IPS-20b (cell line): ENCODE measurements around the gene MACROD2.

Source experiments
- H3K27ac ChIP-seq: one replicate; pipeline ENCODE4 v1.5.1; 2013; ENCODE audit warnings: low read length
- H3K27me3 ChIP-seq: 2 replicates; pipeline ENCODE4 v1.6.1; 2013; ENCODE audit warnings: mild to moderate bottlenecking, low read length, inconsistent platforms; ENCODE audit not compliant: insufficient read depth
- H3K36me3 ChIP-seq: 2 replicates; pipeline ENCODE4 v1.6.1; 2013; ENCODE audit warnings: low read depth, mild to moderate bottlenecking, inconsistent platforms, low read length, moderate library complexity; ENCODE audit not compliant: insufficient read depth
- H3K4me1 ChIP-seq: 2 replicates; pipeline ENCODE4 v1.6.1; 2013; ENCODE audit warnings: mild to moderate bottlenecking, control low read depth, inconsistent platforms, low read length, moderate library complexity; ENCODE audit not compliant: insufficient read depth
- H3K4me3 ChIP-seq: 2 replicates; pipeline ENCODE4 v1.5.1; 2013; ENCODE audit warnings: mild to moderate bottlenecking, low read length, inconsistent platforms
- H3K9ac ChIP-seq: 2 replicates; pipeline ENCODE4 v1.6.1; 2013; ENCODE audit warnings: low read depth, mild to moderate bottlenecking, inconsistent platforms, low read length, moderate library complexity
- H3K9me3 ChIP-seq: 2 replicates; pipeline ENCODE4 v1.6.1; 2013; ENCODE audit warnings: mild to moderate bottlenecking, low read depth, low read length, inconsistent platforms; ENCODE audit not compliant: insufficient read depth

Gene MACROD2

DNA sequence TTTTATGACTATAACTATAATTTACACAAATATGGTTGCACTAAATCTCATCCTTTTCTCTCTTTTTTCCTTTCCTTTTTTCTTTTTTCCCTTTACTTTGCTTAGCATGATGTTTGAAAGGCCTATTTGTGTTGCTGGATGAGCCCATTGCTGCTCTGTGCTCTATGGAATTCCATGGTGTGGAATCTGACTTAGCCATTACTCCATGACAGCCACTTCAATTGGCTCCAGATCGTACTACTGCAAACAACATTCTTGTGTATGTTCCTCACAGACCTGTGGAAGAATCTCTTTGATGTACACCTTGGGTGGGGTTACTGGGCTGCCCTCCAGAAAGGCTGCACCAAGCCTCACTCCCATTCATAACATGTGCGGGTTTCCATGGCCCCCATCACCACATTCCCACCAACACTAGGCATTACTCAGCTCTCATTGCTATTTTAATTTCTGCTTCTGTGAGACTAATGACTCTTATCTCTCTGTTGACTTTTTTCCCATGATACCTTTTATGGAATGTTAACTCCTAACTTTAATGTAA is 1598.9 kb downstream of the MACROD2 start:
- no peak overlapping the region for H3K9ac ChIP-seq
- H3K9me3 ChIP-seq = no peaks in the 10 kb centered on the region
- no peaks in the 10 kb centered on the region for H3K27me3 ChIP-seq
- H3K4me3 ChIP-seq = no peak overlapping the region
- no peaks in the 10 kb centered on the region for H3K4me1 ChIP-seq
- no peaks in the 10 kb centered on the region for H3K36me3 ChIP-seq
- H3K27ac ChIP-seq = no peak overlapping the region

DNA sequence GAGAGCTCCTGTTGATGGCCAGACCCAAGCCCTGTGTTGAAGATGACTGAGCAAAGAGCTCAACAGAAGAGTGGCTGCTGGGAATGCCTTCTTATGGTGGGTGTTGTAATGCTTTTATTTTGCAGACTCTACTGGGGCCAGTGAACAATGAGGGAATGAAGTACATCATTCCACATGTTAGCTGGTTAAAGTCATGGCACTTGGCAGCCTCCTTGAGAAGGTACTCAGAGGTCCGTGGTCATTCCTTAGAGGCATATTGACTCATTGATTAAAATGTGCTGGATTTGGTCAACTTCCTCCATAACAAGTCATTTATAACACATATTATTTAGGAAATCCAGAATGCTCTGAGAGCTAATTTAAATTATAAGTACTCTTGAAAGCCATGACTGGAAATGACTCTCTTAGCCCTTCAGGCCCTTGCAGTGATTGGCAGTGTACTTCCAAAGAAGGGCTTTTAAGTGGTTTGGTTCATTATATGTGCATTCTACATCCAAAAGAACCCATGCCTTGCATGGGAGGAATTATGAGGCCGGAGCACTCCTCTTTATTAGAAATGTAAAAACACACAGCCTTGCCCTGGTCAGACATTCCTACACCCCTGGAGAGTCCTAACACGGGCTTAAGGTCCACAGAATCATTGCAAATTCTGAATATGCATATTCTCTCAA is 1601.0 kb downstream of the MACROD2 start:
- no peak overlapping the region for H3K27ac ChIP-seq
- H3K9ac ChIP-seq = no peak overlapping the region
- no peaks in the 10 kb centered on the region for H3K4me1 ChIP-seq
- no peaks in the 10 kb centered on the region for H3K9me3 ChIP-seq
- no peak overlapping the region for H3K4me3 ChIP-seq
- no peaks in the 10 kb centered on the region for H3K27me3 ChIP-seq
- H3K36me3 ChIP-seq = no peaks in the 10 kb centered on the region

DNA sequence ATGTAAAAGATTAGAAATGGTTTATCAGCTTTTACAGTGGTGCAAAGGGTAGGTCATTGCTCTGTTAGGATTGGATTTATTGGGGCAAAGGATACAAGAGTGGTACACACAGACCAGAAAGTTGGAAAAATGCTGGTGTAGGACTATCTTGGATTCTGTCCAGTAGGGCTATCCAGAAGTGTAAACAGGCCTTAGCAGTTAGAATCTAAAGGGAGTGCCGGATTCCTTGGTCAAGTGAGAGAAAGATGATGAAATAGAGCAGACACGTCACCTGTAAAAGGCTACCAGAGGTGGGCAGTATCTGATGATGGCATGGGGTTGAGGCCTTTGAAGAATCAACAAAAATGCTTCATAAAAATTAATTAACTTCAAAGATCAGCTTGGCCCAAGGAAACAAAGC is 1602.0 kb downstream of the MACROD2 start:
- no peaks in the 10 kb centered on the region for H3K27me3 ChIP-seq
- H3K4me1 ChIP-seq = no peaks in the 10 kb centered on the region
- no peak overlapping the region for H3K9ac ChIP-seq
- H3K4me3 ChIP-seq = no peak overlapping the region
- no peaks in the 10 kb centered on the region for H3K36me3 ChIP-seq
- H3K9me3 ChIP-seq = no peaks in the 10 kb centered on the region
- H3K27ac ChIP-seq = no peak overlapping the region

DNA sequence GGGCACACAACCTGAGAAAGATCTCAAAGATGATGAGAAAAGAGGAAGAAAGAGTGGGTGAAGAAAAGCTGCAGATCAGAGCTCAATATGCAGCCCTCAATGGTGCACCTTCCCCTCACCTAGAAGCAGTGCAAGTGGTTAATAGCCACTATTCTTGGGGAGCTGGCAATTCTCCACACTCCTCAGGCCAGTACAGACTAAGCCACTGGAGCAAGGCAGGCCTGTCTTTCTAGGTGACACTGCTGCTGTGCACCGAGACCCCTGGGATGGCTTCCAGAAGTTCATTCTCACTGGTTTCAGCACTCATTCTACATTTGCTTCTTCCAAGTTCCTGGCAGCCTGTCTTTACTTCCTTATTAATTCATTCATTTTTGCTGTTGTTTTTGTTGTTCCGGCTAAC is 1604.6 kb downstream of the MACROD2 start:
- no peak overlapping the region for H3K4me3 ChIP-seq
- no peak overlapping the region for H3K27ac ChIP-seq
- no peaks in the 10 kb centered on the region for H3K36me3 ChIP-seq

DNA sequence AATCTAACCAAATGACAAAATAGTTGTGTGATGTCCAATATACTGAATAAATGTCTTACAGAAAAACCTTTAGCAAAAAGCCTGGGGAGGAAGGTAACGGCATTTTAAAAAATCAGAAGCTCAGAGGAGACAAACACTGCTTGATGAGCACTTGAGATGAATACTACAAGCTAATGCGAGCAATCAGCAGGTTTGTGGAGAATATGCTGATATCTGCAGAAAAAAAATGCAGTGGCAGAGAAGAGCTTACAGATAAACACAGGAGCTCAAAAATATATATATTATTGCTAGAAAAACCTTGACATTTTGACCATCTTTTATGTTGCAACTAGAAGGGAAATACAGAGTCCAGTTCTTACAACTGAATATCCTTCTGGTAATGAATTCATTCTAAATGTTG is 1605.2 kb downstream of the MACROD2 start:
- Histone ChIP-seq H3K27ac (no peak overlapping the region), H3K27me3 (no peaks in the 10 kb centered on the region), H3K9me3 (no peaks in the 10 kb centered on the region), H3K36me3 (no peaks in the 10 kb centered on the region), H3K4me3 (no peak overlapping the region), H3K4me1 (no peaks in the 10 kb centered on the region), H3K9ac (no peak overlapping the region)

More for the DNA sequence above, 1604.6 kb downstream of the MACROD2 start:
- no peak overlapping the region for H3K9ac ChIP-seq
- no peaks in the 10 kb centered on the region for H3K27me3 ChIP-seq
- no peaks in the 10 kb centered on the region for H3K4me1 ChIP-seq
- H3K9me3 ChIP-seq = no peaks in the 10 kb centered on the region

DNA sequence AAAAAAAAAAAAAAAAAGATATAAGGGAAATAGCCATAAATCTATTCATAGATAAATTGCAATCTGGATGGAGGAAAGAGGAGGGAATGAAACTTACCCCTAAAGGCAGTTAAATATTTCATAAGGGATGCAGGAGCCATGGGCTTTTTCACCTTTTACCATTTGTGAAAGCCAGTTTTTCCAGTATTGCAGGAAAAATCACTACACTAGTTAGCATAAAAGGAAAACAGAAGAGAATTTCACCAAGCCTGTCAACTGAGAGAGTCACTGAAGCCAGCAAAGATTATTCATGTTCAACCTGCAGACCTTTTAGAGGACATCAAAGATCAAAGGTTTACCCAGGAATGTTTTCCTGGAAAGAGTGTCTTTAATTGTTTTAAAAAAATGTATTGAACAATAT is 1608.2 kb downstream of the MACROD2 start:
- Histone ChIP-seq H3K4me3 (no peak overlapping the region), H3K27me3 (no peaks in the 10 kb centered on the region), H3K27ac (no peak overlapping the region), H3K36me3 (no peaks in the 10 kb centered on the region), H3K9me3 (no peaks in the 10 kb centered on the region), H3K4me1 (no peaks in the 10 kb centered on the region), H3K9ac (no peak overlapping the region)

DNA sequence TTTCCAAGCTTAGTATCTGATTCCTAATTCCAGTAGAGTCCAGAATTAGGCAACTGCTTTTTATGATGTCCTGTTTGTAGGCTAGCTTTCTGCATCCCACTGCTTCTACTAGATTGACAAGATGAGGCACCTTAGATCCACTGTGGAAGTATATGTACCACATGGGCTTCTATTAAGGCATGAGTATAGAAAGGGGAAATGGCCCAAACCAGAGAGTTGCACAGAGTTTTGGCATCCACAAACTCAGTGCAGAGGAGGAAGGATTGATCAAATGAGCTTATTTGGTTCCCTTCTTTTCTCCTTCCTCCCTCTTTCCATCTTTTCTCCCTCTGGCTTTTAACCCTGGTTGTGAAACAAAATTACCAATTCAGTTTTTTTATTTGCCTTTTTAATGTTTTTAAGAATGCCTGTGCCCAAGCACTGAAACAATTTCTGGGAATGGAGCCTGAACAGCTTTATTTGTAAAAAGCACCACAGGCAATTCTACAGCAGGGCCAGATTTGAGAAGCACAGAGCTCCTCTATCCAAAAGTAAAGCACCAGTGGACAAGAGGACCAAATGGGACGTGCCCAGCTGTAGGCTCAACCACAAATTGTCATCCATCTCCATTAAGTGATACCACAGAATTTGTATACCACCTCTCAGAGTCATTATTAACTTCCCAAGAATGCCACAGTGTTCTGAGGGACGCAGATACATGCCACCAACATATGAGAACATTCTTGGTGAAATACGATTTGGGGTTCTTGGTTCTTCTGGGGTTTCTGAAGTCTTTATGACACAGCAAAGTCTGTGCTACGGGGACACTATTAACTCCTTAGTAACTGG is 1608.9 kb downstream of the MACROD2 start:
- Histone ChIP-seq H3K4me1 (no peaks in the 10 kb centered on the region), H3K36me3 (no peaks in the 10 kb centered on the region), H3K4me3 (no peak overlapping the region), H3K27me3 (no peaks in the 10 kb centered on the region), H3K9ac (no peak overlapping the region), H3K9me3 (no peaks in the 10 kb centered on the region), H3K27ac (no peak overlapping the region)

DNA sequence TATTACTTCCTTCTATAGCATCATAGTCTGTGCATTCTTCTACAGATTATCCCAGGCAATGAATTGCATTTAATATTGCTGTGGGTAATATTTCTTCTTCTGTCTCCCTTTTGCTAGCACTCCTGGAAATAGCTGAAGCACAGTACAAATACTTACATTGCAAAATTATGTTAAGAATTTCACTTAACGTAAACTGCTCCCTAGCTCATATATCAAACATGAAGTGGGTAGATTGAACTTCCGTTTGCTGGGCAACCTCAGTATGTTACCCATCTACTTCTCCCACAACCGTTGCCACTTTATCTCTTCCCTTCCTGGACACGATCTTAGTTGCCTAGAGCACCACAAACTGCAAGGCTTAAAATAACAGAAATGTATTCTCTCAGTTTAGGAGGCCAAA is 1614.6 kb downstream of the MACROD2 start:
- Histone ChIP-seq H3K9ac (no peak overlapping the region), H3K4me1 (no peaks in the 10 kb centered on the region), H3K27ac (no peak overlapping the region), H3K9me3 (no peaks in the 10 kb centered on the region), H3K4me3 (no peak overlapping the region), H3K27me3 (no peaks in the 10 kb centered on the region), H3K36me3 (no peaks in the 10 kb centered on the region)

DNA sequence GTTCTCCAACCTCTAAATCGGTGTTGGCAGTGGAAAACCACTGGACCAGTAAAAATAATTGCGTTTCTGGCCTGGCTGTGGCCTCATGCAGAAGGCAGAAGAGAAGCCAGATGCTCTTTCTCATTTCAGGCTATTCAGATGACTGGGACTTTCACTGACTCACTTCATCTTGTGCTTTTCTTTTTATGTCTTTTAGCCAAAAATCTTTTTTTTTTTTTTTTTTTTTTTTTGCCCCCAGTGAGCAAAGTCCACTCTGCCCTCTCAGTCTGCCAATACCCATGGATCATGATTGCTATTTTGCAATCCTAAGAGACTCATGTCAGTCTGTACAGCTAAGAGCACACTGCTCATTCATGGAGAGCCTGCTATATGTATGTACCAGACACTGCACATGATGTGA is 1615.5 kb downstream of the MACROD2 start:
- Histone ChIP-seq H3K4me1 (no peaks in the 10 kb centered on the region), H3K27ac (no peak overlapping the region), H3K9ac (no peak overlapping the region), H3K4me3 (no peak overlapping the region), H3K9me3 (no peaks in the 10 kb centered on the region), H3K27me3 (no peaks in the 10 kb centered on the region), H3K36me3 (no peaks in the 10 kb centered on the region)

DNA sequence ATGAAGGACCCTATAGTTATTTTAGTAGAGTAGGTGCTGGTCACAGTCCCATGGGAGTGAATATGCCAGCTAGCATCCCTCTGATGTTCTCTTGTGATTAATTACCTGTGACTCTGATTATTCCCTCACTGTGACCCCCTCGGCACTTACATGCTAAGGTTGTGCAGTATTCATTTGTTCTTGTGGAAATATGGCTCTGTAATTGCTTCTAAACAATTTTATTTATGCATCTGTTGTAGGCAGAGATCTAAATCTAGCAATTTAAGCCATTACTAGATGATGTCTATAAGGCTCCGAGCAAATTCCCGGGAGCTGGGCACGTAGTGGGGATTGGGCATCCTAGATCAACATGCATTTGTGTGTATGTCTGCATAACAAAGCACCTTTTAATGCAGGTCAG is 1616.2 kb downstream of the MACROD2 start:
- H3K4me3 ChIP-seq = no peak overlapping the region
- H3K9me3 ChIP-seq = no peaks in the 10 kb centered on the region
- H3K27ac ChIP-seq = no peak overlapping the region
- no peaks in the 10 kb centered on the region for H3K36me3 ChIP-seq
- H3K27me3 ChIP-seq = no peaks in the 10 kb centered on the region
- no peak overlapping the region for H3K9ac ChIP-seq
- 0 out of 2 replicates have a peak, but pooled peaks cover under 1% of the 10 kb centered on the region for H3K4me1 ChIP-seq

DNA sequence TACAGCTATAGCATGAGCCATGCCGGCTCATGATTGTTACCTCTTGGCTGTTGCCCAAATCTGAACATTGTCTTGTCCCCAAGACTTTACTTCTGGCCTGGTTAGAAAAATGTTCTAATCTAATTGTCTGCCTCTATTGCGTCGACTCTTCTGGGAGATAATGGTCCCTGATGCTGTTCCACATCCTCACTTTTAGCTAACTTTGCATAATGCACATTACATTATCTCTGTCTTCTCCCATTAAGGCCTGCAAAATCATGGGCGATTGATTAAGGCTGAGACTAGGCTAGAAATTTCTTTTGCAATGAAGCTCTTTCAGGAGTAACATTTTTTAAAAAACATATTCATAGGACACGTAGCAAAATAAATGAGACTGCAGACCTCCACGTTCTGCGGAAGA is 1616.9 kb downstream of the MACROD2 start:
- no peak overlapping the region for H3K27ac ChIP-seq
- H3K4me1 ChIP-seq = 0 out of 2 replicates have a peak, but pooled peaks cover 3% of the 10 kb centered on the region
- no peak overlapping the region for H3K9ac ChIP-seq
- H3K9me3 ChIP-seq = no peaks in the 10 kb centered on the region
- no peaks in the 10 kb centered on the region for H3K36me3 ChIP-seq
- H3K4me3 ChIP-seq = no peak overlapping the region
- no peaks in the 10 kb centered on the region for H3K27me3 ChIP-seq

DNA sequence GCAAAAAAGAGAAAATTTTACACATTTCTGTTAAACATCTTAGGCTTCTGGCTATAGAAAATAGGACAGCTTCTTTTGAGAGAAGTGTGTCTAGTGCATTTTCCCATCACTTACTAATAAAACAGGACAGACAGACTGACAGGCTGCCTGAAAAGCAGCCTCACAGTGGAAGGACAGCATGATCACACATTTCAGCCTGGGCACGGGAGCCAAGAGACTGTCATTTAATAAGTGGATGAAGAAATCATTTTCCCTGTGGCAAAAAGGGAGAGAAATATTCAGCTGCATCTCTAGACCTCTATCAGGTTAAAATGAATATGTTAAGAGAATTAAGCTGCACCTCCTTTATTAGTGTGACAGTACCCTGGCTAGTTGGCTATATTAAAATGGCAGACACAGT is 1617.5 kb downstream of the MACROD2 start:
- no peak overlapping the region for H3K4me3 ChIP-seq
- no peak overlapping the region for H3K9ac ChIP-seq
- no peaks in the 10 kb centered on the region for H3K27me3 ChIP-seq
- no peaks in the 10 kb centered on the region for H3K36me3 ChIP-seq
- no peaks in the 10 kb centered on the region for H3K9me3 ChIP-seq
- no peak overlapping the region for H3K27ac ChIP-seq
- H3K4me1 ChIP-seq = 0 out of 2 replicates have a peak, but pooled peaks cover 3% of the 10 kb centered on the region
